ENCODE measurements around the gene F3.

- TF ChIP-seq CTCF (IDR thresholded peaks at IDR 0.05 in 8 of 11, conservative IDR thresholded peaks at IDR 0.05 in 3 of 11): no peak
- no peak for TF ChIP-seq POLR2A (IDR thresholded peaks at IDR 0.05)
- no peak for TF ChIP-seq POLR2AphosphoS5 (IDR thresholded peaks at IDR 0.05)
Measured at GRCh38 chr1:94550800-94551241, 9.3 kb upstream of the F3 start.
